Measurements from ENCODE around the gene P2RY8. TPM values are rescaled to one million over a fixed set of nuclear protein-coding genes. Genes with fewer than 3 reads are reported as not detected.
"Not testable (repeated sequence)": the region's sequence is repeated elsewhere in the genome, so short reads cannot be mapped to it uniquely, and the experiment has no call there.

P2RY8 gene
- total RNA-seq, 1 donor from 2014 or later: not detected

GRCh38 chrX:1578511-1579173 is 41.7 kb upstream of the P2RY8 start:
- H3K27ac Mint-ChIP-seq (ENCODE audit: unreplicated experiment): no peak overlapping the region
- peaks cover 8% of the 10 kb centered on the region for H3K9me3 Mint-ChIP-seq (ENCODE audit: unreplicated experiment)
- H3K4me3 Mint-ChIP-seq (ENCODE audit: unreplicated experiment): no peak overlapping the region
- H3K27me3 Mint-ChIP-seq (ENCODE audit: unreplicated experiment): no peaks in the 10 kb centered on the region
- no peaks in the 10 kb centered on the region for H3K4me1 Mint-ChIP-seq (ENCODE audit: unreplicated experiment)
- DNase-seq (ENCODE audit: low spot score): no peak
- H3K36me3 Mint-ChIP-seq (ENCODE audit: low read depth, unreplicated experiment): no peaks in the 10 kb centered on the region
- TF ChIP-seq, protein P1, sequence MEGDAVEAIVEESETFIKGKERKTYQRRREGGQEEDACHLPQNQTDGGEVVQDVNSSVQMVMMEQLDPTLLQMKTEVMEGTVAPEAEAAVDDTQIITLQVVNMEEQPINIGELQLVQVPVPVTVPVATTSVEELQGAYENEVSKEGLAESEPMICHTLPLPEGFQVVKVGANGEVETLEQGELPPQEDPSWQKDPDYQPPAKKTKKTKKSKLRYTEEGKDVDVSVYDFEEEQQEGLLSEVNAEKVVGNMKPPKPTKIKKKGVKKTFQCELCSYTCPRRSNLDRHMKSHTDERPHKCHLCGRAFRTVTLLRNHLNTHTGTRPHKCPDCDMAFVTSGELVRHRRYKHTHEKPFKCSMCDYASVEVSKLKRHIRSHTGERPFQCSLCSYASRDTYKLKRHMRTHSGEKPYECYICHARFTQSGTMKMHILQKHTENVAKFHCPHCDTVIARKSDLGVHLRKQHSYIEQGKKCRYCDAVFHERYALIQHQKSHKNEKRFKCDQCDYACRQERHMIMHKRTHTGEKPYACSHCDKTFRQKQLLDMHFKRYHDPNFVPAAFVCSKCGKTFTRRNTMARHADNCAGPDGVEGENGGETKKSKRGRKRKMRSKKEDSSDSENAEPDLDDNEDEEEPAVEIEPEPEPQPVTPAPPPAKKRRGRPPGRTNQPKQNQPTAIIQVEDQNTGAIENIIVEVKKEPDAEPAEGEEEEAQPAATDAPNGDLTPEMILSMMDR (IDR thresholded peaks at IDR 0.05; ENCODE audit: unreplicated experiment): no peak

DNA sequence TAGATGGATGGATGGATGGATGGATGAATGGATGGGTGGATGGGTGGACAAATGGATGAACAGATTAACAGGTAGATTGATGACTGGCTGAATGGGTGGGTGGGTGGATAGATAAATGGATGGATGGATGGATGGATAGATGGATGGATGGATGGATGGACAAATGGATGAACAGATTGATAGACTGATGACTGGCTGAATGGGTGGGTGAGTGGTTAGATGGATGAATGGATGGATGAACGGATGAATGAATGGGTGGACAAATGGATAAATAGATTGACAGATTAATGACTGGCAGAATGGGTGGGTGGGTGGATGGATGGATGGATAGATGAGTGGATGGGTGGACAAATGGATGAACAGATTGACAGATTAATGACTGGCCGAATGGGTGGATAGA is 40.9 kb upstream of the P2RY8 start:
- Mint-ChIP-seq H3K4me3 (ENCODE audit: unreplicated experiment) (no peak overlapping the region), H3K27me3 (ENCODE audit: unreplicated experiment) (no peaks in the 10 kb centered on the region), H3K27ac (ENCODE audit: unreplicated experiment) (no peak overlapping the region), H3K4me1 (ENCODE audit: unreplicated experiment) (no peaks in the 10 kb centered on the region), H3K36me3 (ENCODE audit: low read depth, unreplicated experiment) (no peaks in the 10 kb centered on the region), H3K9me3 (ENCODE audit: unreplicated experiment) (peaks cover 2% of the 10 kb centered on the region)
- TF ChIP-seq, protein P1 (IDR thresholded peaks at IDR 0.05; ENCODE audit: unreplicated experiment): no peak
- DNase-seq (ENCODE audit: low spot score): no peak

DNA sequence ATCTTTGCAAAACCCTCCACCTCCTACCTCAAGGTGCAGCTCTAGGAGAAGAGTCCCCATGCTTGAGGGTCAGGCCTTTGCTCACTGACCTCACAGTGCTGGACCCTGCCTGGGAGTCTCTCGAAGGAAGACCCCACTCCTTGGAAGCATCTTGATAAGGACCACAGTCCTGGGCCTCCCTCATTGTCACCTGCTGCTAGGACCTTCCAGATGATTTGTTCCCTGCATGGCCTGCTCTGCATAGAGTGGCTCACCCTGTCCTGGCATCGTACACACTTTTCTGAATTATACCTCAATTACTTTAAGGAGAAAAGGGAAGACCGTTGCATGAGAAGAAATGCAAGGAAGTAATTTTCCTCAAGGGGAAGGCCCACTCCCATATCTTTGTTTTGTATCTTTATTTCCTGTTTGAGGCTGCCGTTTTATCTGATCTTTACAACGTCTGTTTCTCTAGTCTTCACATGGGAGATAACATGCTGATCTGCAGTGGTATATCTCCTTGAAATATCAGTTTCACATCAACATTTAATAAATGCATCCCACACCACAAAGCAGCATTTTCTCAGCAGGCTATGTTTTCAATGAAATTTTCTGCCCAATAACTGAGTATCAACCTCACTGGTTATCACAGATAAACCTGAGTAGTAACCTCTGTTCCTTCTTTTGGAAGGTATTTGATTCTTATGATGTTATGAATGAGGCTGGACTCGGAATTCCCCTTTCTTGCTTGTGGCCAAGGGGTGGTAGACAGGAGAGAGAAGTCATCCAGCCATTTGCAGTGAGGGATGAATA is 39.4 kb upstream of the P2RY8 start:
- Mint-ChIP-seq H3K27ac (ENCODE audit: unreplicated experiment) (no peak overlapping the region), H3K9me3 (ENCODE audit: unreplicated experiment) (peaks cover 3% of the 10 kb centered on the region), H3K27me3 (ENCODE audit: unreplicated experiment) (no peaks in the 10 kb centered on the region), H3K4me3 (ENCODE audit: unreplicated experiment) (no peak overlapping the region), H3K4me1 (ENCODE audit: unreplicated experiment) (no peaks in the 10 kb centered on the region), H3K36me3 (ENCODE audit: low read depth, unreplicated experiment) (no peaks in the 10 kb centered on the region)
- TF ChIP-seq, protein P1 (IDR thresholded peaks at IDR 0.05; ENCODE audit: unreplicated experiment): no peak
- no peak for DNase-seq (ENCODE audit: low spot score)

- not testable (repeated sequence) for H3K27me3 Mint-ChIP-seq (ENCODE audit: unreplicated experiment); H3K36me3 Mint-ChIP-seq (ENCODE audit: low read depth, unreplicated experiment); H3K4me3 Mint-ChIP-seq (ENCODE audit: unreplicated experiment); DNase-seq (ENCODE audit: low spot score); H3K9me3 Mint-ChIP-seq (ENCODE audit: unreplicated experiment); H3K27ac Mint-ChIP-seq (ENCODE audit: unreplicated experiment); H3K4me1 Mint-ChIP-seq (ENCODE audit: unreplicated experiment)
Observed at GRCh38 chrX:1574181-1574580, 37.2 kb upstream of the P2RY8 start.

DNA sequence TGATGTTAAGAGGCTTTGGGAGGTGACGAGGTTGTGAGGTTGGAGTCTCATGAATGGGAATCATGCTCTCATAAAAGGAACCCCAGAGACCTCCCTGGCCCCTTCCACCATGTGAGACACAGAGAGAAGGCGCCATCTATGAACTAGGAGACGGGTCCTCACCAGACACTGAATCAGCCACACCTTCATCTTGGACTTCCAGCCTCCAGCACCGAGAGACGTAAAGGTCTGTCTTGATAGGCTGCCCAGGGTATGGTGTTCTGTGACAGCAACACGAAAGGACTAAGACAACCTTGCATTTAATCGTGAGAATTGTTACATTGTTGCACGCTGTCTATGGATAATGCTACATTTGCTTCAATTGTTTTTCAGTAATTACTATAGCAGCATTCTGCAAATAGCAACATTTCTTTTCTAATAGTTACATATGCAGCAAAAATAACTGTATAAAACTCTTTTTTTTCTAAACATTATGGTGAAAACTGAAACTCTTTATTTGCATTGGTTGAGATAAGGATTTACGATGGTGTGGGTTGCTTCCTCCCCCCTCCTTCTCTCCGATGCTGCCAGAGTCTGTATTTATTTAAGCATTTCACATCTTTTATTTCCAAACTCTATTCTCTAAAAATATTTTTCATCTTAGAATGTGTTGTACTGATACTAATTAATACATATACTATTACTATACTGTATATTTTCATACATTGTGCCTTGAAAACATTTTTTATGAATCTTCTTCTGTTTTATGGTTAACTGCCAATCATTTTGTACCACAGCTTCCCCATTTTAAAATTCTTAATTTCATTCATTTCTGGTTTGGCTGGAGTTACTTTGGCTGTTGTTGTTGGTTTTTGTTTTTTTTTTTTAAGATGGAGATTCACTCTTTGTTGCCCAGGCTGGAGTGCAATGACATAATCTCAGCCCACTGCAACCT is 28.0 kb upstream of the P2RY8 start:
- H3K27me3 Mint-ChIP-seq (ENCODE audit: unreplicated experiment): peaks cover 1% of the 10 kb centered on the region
- no peaks in the 10 kb centered on the region for H3K4me1 Mint-ChIP-seq (ENCODE audit: unreplicated experiment)
- no peak for DNase-seq (ENCODE audit: low spot score)
- peaks cover 3% of the 10 kb centered on the region for H3K36me3 Mint-ChIP-seq (ENCODE audit: low read depth, unreplicated experiment)
- TF ChIP-seq, protein P1 (IDR thresholded peaks at IDR 0.05; ENCODE audit: unreplicated experiment): no peak
- H3K27ac Mint-ChIP-seq (ENCODE audit: unreplicated experiment): no peak overlapping the region
- peaks cover 5% of the 10 kb centered on the region for H3K9me3 Mint-ChIP-seq (ENCODE audit: unreplicated experiment)
- no peak overlapping the region for H3K4me3 Mint-ChIP-seq (ENCODE audit: unreplicated experiment)

DNA sequence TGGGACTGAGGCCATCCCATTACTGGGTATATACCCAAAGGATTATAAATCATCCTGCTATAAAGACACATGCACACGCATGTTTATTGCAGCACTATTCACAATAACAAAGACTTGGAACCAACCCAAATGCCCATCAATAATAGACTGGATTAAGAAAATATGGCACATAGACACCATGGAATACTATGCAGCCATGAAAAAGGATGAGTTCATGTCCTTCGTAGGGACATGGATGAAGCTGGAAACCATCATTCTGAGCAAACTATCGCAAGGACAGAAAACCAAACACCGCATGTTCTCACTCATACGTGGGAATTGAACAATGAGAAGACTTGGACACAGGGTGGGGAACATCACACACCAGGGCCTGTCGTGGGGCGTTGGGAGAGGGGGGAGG is 27.1 kb upstream of the P2RY8 start:
- not testable (repeated sequence) for H3K4me3 Mint-ChIP-seq (ENCODE audit: unreplicated experiment); H3K9me3 Mint-ChIP-seq (ENCODE audit: unreplicated experiment); H3K27me3 Mint-ChIP-seq (ENCODE audit: unreplicated experiment); DNase-seq (ENCODE audit: low spot score); H3K4me1 Mint-ChIP-seq (ENCODE audit: unreplicated experiment); H3K36me3 Mint-ChIP-seq (ENCODE audit: low read depth, unreplicated experiment)
- H3K27ac Mint-ChIP-seq (ENCODE audit: unreplicated experiment): peak overlapping the region; percentile 79
